Endodermal cell (in vitro differentiated cells): ENCODE measurements around the gene MPZL1. TPM values are rescaled to one million over a fixed set of nuclear protein-coding genes. Genes with fewer than 3 reads are reported as not detected.

Experiments
- DNase-seq: peaks from one replicate; pipeline ENCODE4 v3.0.0-alpha.2; 2017
- H3K27ac ChIP-seq: 2 replicates; pipeline ENCODE4 v1.5.1; 2013; ENCODE audit warnings: mild to moderate bottlenecking, low read depth, low read length, moderate library complexity
- H3K27me3 ChIP-seq: 2 replicates; pipeline ENCODE4 v1.6.1; 2013; ENCODE audit warnings: mild to moderate bottlenecking, low read length, moderate library complexity; ENCODE audit not compliant: insufficient read depth, control insufficient read depth, poor library complexity, severe bottlenecking
- H3K36me3 ChIP-seq: 2 replicates; pipeline ENCODE4 v1.7.0; 2013; ENCODE audit warnings: mild to moderate bottlenecking, low read length, moderate library complexity; ENCODE audit not compliant: control insufficient read depth, insufficient read depth
- H3K4me1 ChIP-seq: one replicate; pipeline ENCODE4 v1.7.0; 2013; ENCODE audit warnings: low read length; ENCODE audit not compliant: control insufficient read depth, insufficient read depth
- H3K4me3 ChIP-seq: 2 replicates; pipeline ENCODE4 v1.5.1; 2013; ENCODE audit warnings: mild to moderate bottlenecking, low read length, moderate library complexity
- H3K9ac ChIP-seq: 2 replicates; pipeline ENCODE4 v1.6.1; 2013; ENCODE audit warnings: mild to moderate bottlenecking, low read length, moderate library complexity; ENCODE audit not compliant: poor library complexity, severe bottlenecking; ENCODE audit errors: extremely low read depth
- H3K9me3 ChIP-seq: 2 replicates; pipeline ENCODE4 v1.6.1; 2013; ENCODE audit warnings: mild to moderate bottlenecking, low read length, moderate library complexity; ENCODE audit not compliant: control insufficient read depth
- H3K27ac Mint-ChIP-seq: 2 replicates; pipeline ENCODE4 v1.8.0; 2020; ENCODE audit warnings: mixed read lengths
- H3K27me3 Mint-ChIP-seq: 2 replicates; pipeline ENCODE4 v1.8.0; 2021; ENCODE audit warnings: mild to moderate bottlenecking, mixed read lengths; ENCODE audit not compliant: insufficient read depth
- H3K36me3 Mint-ChIP-seq: 2 replicates; pipeline ENCODE4 v1.8.0; 2020; ENCODE audit warnings: low read depth, mixed read lengths
- H3K4me1 Mint-ChIP-seq: 2 replicates; pipeline ENCODE4 v1.8.0; 2020; ENCODE audit warnings: mixed read lengths
- H3K4me3 Mint-ChIP-seq: 2 replicates; pipeline ENCODE4 v1.8.0; 2020; ENCODE audit warnings: mild to moderate bottlenecking, moderate library complexity, mixed read lengths
- H3K9me3 Mint-ChIP-seq: 2 replicates; pipeline ENCODE4 v1.8.0; 2020; ENCODE audit warnings: mild to moderate bottlenecking, mixed read lengths
- CTCF ChIP-seq: fragments of 200-600 bp; sonication (generic); conservative IDR thresholded peaks from 2 replicates; pipeline ENCODE4 v1.5.0; 2021; ENCODE audit warnings: antibody characterized with exemption, mild to moderate bottlenecking
- WGBS, 2 experiments: methylation state at CpG; one replicate each; pipeline versions ENCODE4 v1.1.5 to v1.1.7; 2013; ENCODE audit warnings: missing lambda C conversion rate in 2 of 2, mixed read lengths in 1 of 2; ENCODE audit not compliant: insufficient coverage in 1 of 2, insufficient read length in 1 of 2; 5-methylcytosine and 5-hydroxymethylcytosine counted together
- total RNA-seq, 2 donors: library from RNA; stranded (reverse); fragmentation: NEBNext Ultra II Directional in 1 of 2; extraction: Animal tissue kit (Norgen Biotek cat#: 25700) in 1 of 2; gene quantifications; 2 replicates in 1 of 2; 3 replicates in 1 of 2; pipeline ENCODE4 v1.2.1, GENCODE V29; 2021

MPZL1 gene
- total RNA-seq, 2 donors from 2014 or later, result 111 to 114 TPM

- H3K4me1 Mint-ChIP-seq, result peaks cover 46% of the 10 kb centered on the region
- no peak for TF ChIP-seq CTCF
- H3K27ac Mint-ChIP-seq, result no peak overlapping the region
- Histone ChIP-seq H3K9me3 (no peaks in the 10 kb centered on the region), H3K9ac (no peak overlapping the region), H3K4me1 (no peaks in the 10 kb centered on the region), H3K36me3 (no peaks in the 10 kb centered on the region), H3K27ac (no peak overlapping the region), H3K4me3 (no peak overlapping the region), H3K27me3 (peaks cover 10% of the 10 kb centered on the region)
- H3K36me3 Mint-ChIP-seq, result no peaks in the 10 kb centered on the region
- no peaks in the 10 kb centered on the region for H3K9me3 Mint-ChIP-seq
- DNase-seq, result no peak
- H3K27me3 Mint-ChIP-seq, result peaks cover 3% of the 10 kb centered on the region
- H3K4me3 Mint-ChIP-seq, result no peak overlapping the region
- WGBS, 2 experiments, result 94 to 100% methylated on average over 2 to 3 of the region's 3 CpGs
Observed at GRCh38 chr1:167744901-167745300, 23.1 kb downstream of the MPZL1 start.

- H3K36me3 ChIP-seq, result no peaks in the 10 kb centered on the region
- H3K27ac ChIP-seq, result no peak overlapping the region
- no peaks in the 10 kb centered on the region for H3K4me1 ChIP-seq
- DNase-seq, result no peak
- H3K27me3 ChIP-seq, result no peaks in the 10 kb centered on the region
- no peaks in the 10 kb centered on the region for H3K36me3 Mint-ChIP-seq
- H3K27ac Mint-ChIP-seq, result no peak overlapping the region
- no peaks in the 10 kb centered on the region for H3K9me3 Mint-ChIP-seq
- no peaks in the 10 kb centered on the region for H3K27me3 Mint-ChIP-seq
- H3K4me1 Mint-ChIP-seq, result peaks cover 43% of the 10 kb centered on the region
- WGBS, 2 experiments, result 75 to 88% methylated on average over 4 to 5 of the region's 5 CpGs
- TF ChIP-seq CTCF, result no peak
- H3K9me3 ChIP-seq, result no peaks in the 10 kb centered on the region
- H3K4me3 ChIP-seq, result no peak overlapping the region
- H3K4me3 Mint-ChIP-seq, result no peak overlapping the region
- no peak overlapping the region for H3K9ac ChIP-seq
Observed at GRCh38 chr1:167746013-167746672, 24.4 kb downstream of the MPZL1 start.

- H3K27ac Mint-ChIP-seq, result no peak overlapping the region
- no peaks in the 10 kb centered on the region for H3K27me3 Mint-ChIP-seq
- TF ChIP-seq CTCF, result no peak
- peaks cover 42% of the 10 kb centered on the region for H3K4me1 Mint-ChIP-seq
- H3K4me1 ChIP-seq, result no peaks in the 10 kb centered on the region
- H3K36me3 ChIP-seq, result no peaks in the 10 kb centered on the region
- no peaks in the 10 kb centered on the region for H3K27me3 ChIP-seq
- H3K9ac ChIP-seq, result no peak overlapping the region
- H3K9me3 ChIP-seq, result no peaks in the 10 kb centered on the region
- H3K9me3 Mint-ChIP-seq, result no peaks in the 10 kb centered on the region
- H3K4me3 ChIP-seq, result no peak overlapping the region
- H3K27ac ChIP-seq, result no peak overlapping the region
- DNase-seq, result no peak
- no peaks in the 10 kb centered on the region for H3K36me3 Mint-ChIP-seq
- no peak overlapping the region for H3K4me3 Mint-ChIP-seq
- 94 to 96% methylated on average over 5 to 7 of the region's 7 CpGs for WGBS, 2 experiments
Observed at GRCh38 chr1:167746988-167747655, 25.3 kb downstream of the MPZL1 start.
